Measurements from ENCODE around the gene SPIN1. TPM values are rescaled to one million over a fixed set of nuclear protein-coding genes. Genes with fewer than 3 reads are reported as not detected.

Gene SPIN1
- total and polyA plus RNA-seq, 2 experiments from 2014 or later, result 59.8 to 119 TPM

- Histone ChIP-seq H3K79me2 (peaks cover 90% of the 10 kb centered on the region), H3K4me2 (no peak overlapping the region), H3K9me3 (ENCODE audit: low read depth) (no peaks in the 10 kb centered on the region), H4K20me1 (ENCODE audit: insufficient read depth, poor library complexity, severe bottlenecking) (peaks cover 4% of the 10 kb centered on the region), H3K36me3 (replicated peaks; ENCODE audit: insufficient read depth, low read depth) (no peaks in the 10 kb centered on the region), H3K9me2 (replicated peaks; ENCODE audit: insufficient read depth) (no peaks in the 10 kb centered on the region), H3K27me3 (no peaks in the 10 kb centered on the region), H2AFZ (no peak overlapping the region), H3K27ac (no peak overlapping the region), H3K4me3 (no peak overlapping the region), H3K4me1 (ENCODE audit: insufficient read depth) (no peaks in the 10 kb centered on the region)
- no peak for TF ChIP-seq EZH2 (IDR thresholded peaks at IDR 0.05; ENCODE audit: borderline replicate concordance)
- no peak for TF ChIP-seq CTCF (IDR thresholded peaks at IDR 0.05; ENCODE audit: poor library complexity)
- no peak for TF ChIP-seq EZH2phosphoT487 (IDR thresholded peaks at IDR 0.05; ENCODE audit: low read depth, severe bottlenecking, unreplicated experiment)
- no peak for DNase-seq (ENCODE audit: low spot score)
- 98% methylated on average over 9 of the region's 9 CpGs for WGBS (ENCODE audit: low lambda C conversion rate, missing lambda C conversion rate)
Measured at GRCh38 chr9:88468226-88468625, 80.0 kb downstream of the SPIN1 start.

- H2AFZ ChIP-seq, result no peak overlapping the region
- 87% methylated on average over 11 of the region's 11 CpGs for WGBS (ENCODE audit: low lambda C conversion rate, missing lambda C conversion rate)
- H3K36me3 ChIP-seq (replicated peaks; ENCODE audit: insufficient read depth, low read depth), result no peaks in the 10 kb centered on the region
- H3K9me3 ChIP-seq (ENCODE audit: low read depth), result no peaks in the 10 kb centered on the region
- H3K4me3 ChIP-seq, result no peak overlapping the region
- no peaks in the 10 kb centered on the region for H4K20me1 ChIP-seq (ENCODE audit: insufficient read depth, poor library complexity, severe bottlenecking)
- no peak overlapping the region for H3K4me2 ChIP-seq
- no peak overlapping the region for H3K27ac ChIP-seq
- peaks cover 56% of the 10 kb centered on the region for H3K79me2 ChIP-seq
- peaks cover 5% of the 10 kb centered on the region for H3K4me1 ChIP-seq (ENCODE audit: insufficient read depth)
- H3K27me3 ChIP-seq, result no peaks in the 10 kb centered on the region
- DNase-seq (ENCODE audit: low spot score), result no peak
- H3K9me2 ChIP-seq (replicated peaks; ENCODE audit: insufficient read depth), result no peaks in the 10 kb centered on the region
- TF ChIP-seq EZH2 (IDR thresholded peaks at IDR 0.05; ENCODE audit: borderline replicate concordance), result no peak
- TF ChIP-seq EZH2phosphoT487 (IDR thresholded peaks at IDR 0.05; ENCODE audit: low read depth, severe bottlenecking, unreplicated experiment), result no peak
- TF ChIP-seq CTCF (IDR thresholded peaks at IDR 0.05; ENCODE audit: poor library complexity), result no peak
Measured at GRCh38 chr9:88476491-88477271, 88.4 kb downstream of the SPIN1 start.

- Histone ChIP-seq H2AFZ (no peak overlapping the region), H3K4me3 (no peak overlapping the region), H4K20me1 (ENCODE audit: insufficient read depth, poor library complexity, severe bottlenecking) (no peaks in the 10 kb centered on the region), H3K36me3 (replicated peaks; ENCODE audit: insufficient read depth, low read depth) (no peaks in the 10 kb centered on the region), H3K9me2 (replicated peaks; ENCODE audit: insufficient read depth) (no peaks in the 10 kb centered on the region), H3K4me1 (ENCODE audit: insufficient read depth) (peaks cover 5% of the 10 kb centered on the region), H3K4me2 (no peak overlapping the region), H3K27ac (no peak overlapping the region), H3K79me2 (peaks cover 50% of the 10 kb centered on the region), H3K9me3 (ENCODE audit: low read depth) (no peaks in the 10 kb centered on the region), H3K27me3 (no peaks in the 10 kb centered on the region)
- WGBS (ENCODE audit: low lambda C conversion rate, missing lambda C conversion rate), result 89% methylated on average over 3 of the region's 3 CpGs
- TF ChIP-seq EZH2phosphoT487 (IDR thresholded peaks at IDR 0.05; ENCODE audit: low read depth, severe bottlenecking, unreplicated experiment) (no peak), EZH2 (IDR thresholded peaks at IDR 0.05; ENCODE audit: borderline replicate concordance) (no peak), CTCF (IDR thresholded peaks at IDR 0.05; ENCODE audit: poor library complexity) (no peak)
- DNase-seq (ENCODE audit: low spot score), result no peak
Measured at GRCh38 chr9:88477300-88477751, 89.1 kb downstream of the SPIN1 start.

Data from hepatocyte (in vitro differentiated cells).